Stimulated activated CD4-positive, alpha-beta T cell treated with anti-CD3 and anti-CD28 coated beads, Interleukin-4, amount 100 ng/mL, for 1 hour (primary cell): ENCODE results near the gene POC1A.

ENCODE experiments used
- DNase-seq: peaks from one replicate; pipeline ENCODE4 v3.0.0-alpha.2; 2020

POC1A gene

GRCh38 chr3:52095990-52096775, 58.0 kb downstream of the POC1A start:
- no peak for DNase-seq

GRCh38 chr3:52094571-52095485, 59.4 kb downstream of the POC1A start:
- no peak for DNase-seq

GRCh38 chr3:52093756-52094545, 60.3 kb downstream of the POC1A start:
- no peak for DNase-seq

- no peak for DNase-seq
These were observed 61.3 kb downstream of the POC1A start for GRCh38 chr3:52092891-52093290.

- no peak for DNase-seq
These were observed 62.0 kb downstream of the POC1A start for GRCh38 chr3:52092271-52092660.

- DNase-seq: no peak
These were observed 62.5 kb downstream of the POC1A start for GRCh38 chr3:52091586-52092270.

GRCh38 chr3:52090933-52091468, 63.2 kb downstream of the POC1A start:
- DNase-seq: no peak

GRCh38 chr3:52090131-52090932, 63.9 kb downstream of the POC1A start:
- DNase-seq: no peak

- no peak for DNase-seq
These were observed 64.5 kb downstream of the POC1A start for GRCh38 chr3:52089691-52090090.

GRCh38 chr3:52088445-52089367, 65.5 kb downstream of the POC1A start:
- no peak for DNase-seq

- no peak for DNase-seq
These were observed 66.5 kb downstream of the POC1A start for GRCh38 chr3:52087731-52088130.

GRCh38 chr3:52086976-52087663, 67.1 kb downstream of the POC1A start:
- no peak for DNase-seq

- no peak for DNase-seq
These were observed 67.8 kb downstream of the POC1A start for GRCh38 chr3:52086461-52086860.

- no peak for DNase-seq
These were observed 68.4 kb downstream of the POC1A start for GRCh38 chr3:52085681-52086282.

- DNase-seq: no peak
These were observed 69.1 kb downstream of the POC1A start for GRCh38 chr3:52084954-52085680.

GRCh38 chr3:52084216-52084945, 69.8 kb downstream of the POC1A start:
- no peak for DNase-seq

GRCh38 chr3:52083556-52084087, 70.6 kb downstream of the POC1A start:
- no peak for DNase-seq
